K562 (cell line): ENCODE results near the gene GEMIN5. TPM values are rescaled to one million over a fixed set of nuclear protein-coding genes. Genes with fewer than 3 reads are reported as not detected.

Experiments used
- ARID4B ChIP-seq: sonication (generic); formaldehyde crosslinking; IDR thresholded peaks from 2 replicates; pipeline ENCODE4 v1.8.0; 2022; ENCODE audit warnings: mild to moderate bottlenecking, missing genetic modification reagents
- EP400 ChIP-seq: fragments of 450-650 bp; IDR thresholded peaks from 2 replicates; pipeline ENCODE4 v1.6.1; 2017; ENCODE audit warnings: antibody characterized with exemption, mild to moderate bottlenecking, moderate library complexity
- FIP1L1 ChIP-seq: fragments of 200-400 bp; formaldehyde crosslinking; IDR thresholded peaks from 2 replicates; pipeline ENCODE4 v1.6.1; 2018; ENCODE audit warnings: mild to moderate bottlenecking, low read depth, low read length; ENCODE audit not compliant: poor library complexity, severe bottlenecking
- GTF2E2 ChIP-seq: fragments of 200-800 bp; sonication (Bioruptor generic); IDR thresholded peaks from 2 replicates; pipeline ENCODE4 v1.6.1; 2016; ENCODE audit warnings: missing genetic modification characterization, missing compliant biosample characterization
- JUND ChIP-seq, 2 experiments: IDR thresholded peaks; 2 replicates in 1 of 2; 3 replicates in 1 of 2; pipeline ENCODE4 v1.6.1; 2011; ENCODE audit warnings: borderline replicate concordance in 2 of 2, low read depth in 2 of 2, low read length in 2 of 2, improper control_type of control experiment in 1 of 2, missing biosample characterization in 1 of 2, missing genetic modification characterization in 1 of 2, missing genetic modification reagents in 1 of 2
- PHF20 ChIP-seq: fragments of 450-650 bp; IDR thresholded peaks from 2 replicates; pipeline ENCODE4 v1.6.1; 2018; ENCODE audit not compliant: partially characterized antibody
- PKNOX1 ChIP-seq: fragments of 450-650 bp; IDR thresholded peaks from 2 replicates; pipeline ENCODE4 v1.6.1; 2016
- PTTG1 ChIP-seq: fragments of 450-650 bp; IDR thresholded peaks from 2 replicates; pipeline ENCODE4 v1.6.1; 2016; ENCODE audit warnings: low read depth, mild to moderate bottlenecking, missing genetic modification characterization, missing compliant biosample characterization
- PYGO2 ChIP-seq: fragments of 450-650 bp; IDR thresholded peaks from 2 replicates; pipeline ENCODE4 v1.6.1; 2016; ENCODE audit warnings: mild to moderate bottlenecking, missing genetic modification characterization, moderate library complexity, missing compliant biosample characterization
- RB1 ChIP-seq: fragments of 450-650 bp; IDR thresholded peaks from 2 replicates; pipeline ENCODE4 v1.6.1; 2017; ENCODE audit warnings: low read depth, mild to moderate bottlenecking
- RUNX1 ChIP-seq: sonication (generic); IDR thresholded peaks from 2 replicates; pipeline ENCODE4 v1.6.1; 2016; ENCODE audit warnings: antibody characterized with exemption, low read depth
- SNIP1 ChIP-seq: fragments of 450-650 bp; IDR thresholded peaks from 2 replicates; pipeline ENCODE4 v1.7.1; 2017; ENCODE audit warnings: low read depth, mild to moderate bottlenecking
- VEZF1 ChIP-seq: fragments of 200-800 bp; sonication (Bioruptor generic); IDR thresholded peaks from 2 replicates; pipeline ENCODE4 v1.6.1; 2017; ENCODE audit warnings: missing genetic modification characterization, missing compliant biosample characterization
- ZNF431 ChIP-seq: sonication (generic); formaldehyde crosslinking; IDR thresholded peaks from 2 replicates; pipeline ENCODE4 v1.8.0; 2022; ENCODE audit warnings: mild to moderate bottlenecking, missing genetic modification reagents
- ZNF561 ChIP-seq: fragments of 450-650 bp; formaldehyde crosslinking; conservative IDR thresholded peaks from 2 replicates; pipeline ENCODE4 v1.4.0; 2020; ENCODE audit warnings: mild to moderate bottlenecking, moderate library complexity
- ZNF592 ChIP-seq: fragments of 450-650 bp; IDR thresholded peaks from 2 replicates; pipeline ENCODE4 v1.6.1; 2017; ENCODE audit warnings: antibody characterized with exemption, mild to moderate bottlenecking
- polyA plus RNA-seq, 8 experiments: library from polyadenylated mRNA; depleted of rRNA in 4 of 8; stranded (reverse) in 5 of 8; unstranded in 3 of 8; fragments of >200 nt; fragmentation: Nextera tagmentation in 2 of 8; fragmentation: Illumina TruSeq in 1 of 8; extraction: Ambion mirVana in 2 of 8; extraction: Trizol in 1 of 8; gene quantifications; 2 replicates each; pipeline versions ENCODE4 v1.2.1 to v1.2.3, GENCODE V29; 2011 to 2014; ENCODE audit warnings: inconsistent platforms in 1 of 8, missing spikeins in 1 of 8
- total RNA-seq, 7 experiments: library from RNA; depleted of rRNA in 6 of 7; stranded (reverse); fragments of >200 nt in 6 of 7; fragmentation: Illumina TruSeq in 2 of 7; extraction: Trizol in 2 of 7; gene quantifications; 2 replicates each; pipeline versions ENCODE4 v1.2.1 to v1.2.3, GENCODE V29; 2011 to 2021; ENCODE audit warnings: low replicate concordance in 1 of 7

GEMIN5 gene
- total and polyA plus RNA-seq, 9 of the 15 experiments (the other 6 are each of a cell fraction or from before 2014, with no cell fraction given) = 10.3 to 48.2 (median 34.7) TPM

- TF ChIP-seq ZNF431 (CRISPR knock-in tag) = peak; percentile 69
- no peak for TF ChIP-seq PYGO2 (tag)
- 0 out of 2 replicates have a peak, but pooled peaks have one; percentile 2 for TF ChIP-seq RUNX1
- TF ChIP-seq ARID4B (CRISPR knock-in tag) = peak; percentile 88
- TF ChIP-seq ZNF561 (CRISPR knock-in tag) = no peak
- TF ChIP-seq PHF20 = peak; percentile 34
- TF ChIP-seq VEZF1 (CRISPR knock-in tag) = peak; percentile 96
- TF ChIP-seq GTF2E2 (tag) = no peak
- TF ChIP-seq PKNOX1 = peak; percentile 66
- peak; percentile 76 for TF ChIP-seq RB1
- TF ChIP-seq FIP1L1 = peak; percentile 91
- TF ChIP-seq PTTG1 (tag) = no peak
- TF ChIP-seq JUND (IDR thresholded peaks at IDR 0.05; ENCODE audit: borderline replicate concordance, low read depth, low read length) = peak; percentile 67
- TF ChIP-seq JUND (tag; IDR thresholded peaks at IDR 0.05; ENCODE audit: borderline replicate concordance, low read depth, low read length) = no peak; the same call in 2 of the 3 replicates
- TF ChIP-seq ZNF592 = no peak
- peak; percentile 94 for TF ChIP-seq SNIP1
- TF ChIP-seq EP400 = peak; percentile 74
Observed at GRCh38 chr5:154858297-154858971, 79.6 kb downstream of the GEMIN5 start, which contains the start of gene CNOT8 (continued).
